GM12891 (cell line): ENCODE results near the gene CCNQ.

Source experiments
- PAX5 ChIP-seq: IDR thresholded peaks from 2 replicates; pipeline ENCODE4 v1.6.1; 2011; ENCODE audit warnings: low read length, moderate library complexity, mild to moderate bottlenecking; ENCODE audit not compliant: insufficient read depth, severe bottlenecking
- POLR2A ChIP-seq: IDR thresholded peaks from 2 replicates; pipeline ENCODE4 v1.6.1; 2011; ENCODE audit warnings: low read depth, low read length, control low read depth
- POLR2AphosphoS5 ChIP-seq: IDR thresholded peaks from 2 replicates; pipeline ENCODE4 v1.6.1; 2011; ENCODE audit warnings: low read depth, low read length, control low read depth
- POU2F2 ChIP-seq: IDR thresholded peaks from 2 replicates; pipeline ENCODE4 v1.6.1; 2011; ENCODE audit warnings: low read depth, mild to moderate bottlenecking, control low read depth, low read length, moderate library complexity
- SPI1 ChIP-seq: IDR thresholded peaks from 2 replicates; pipeline ENCODE4 v1.6.1; 2011; ENCODE audit warnings: low read depth, low read length, control low read depth
- TAF1 ChIP-seq: IDR thresholded peaks from 2 replicates; pipeline ENCODE4 v1.6.1; 2011; ENCODE audit warnings: low read depth, low read length, control low read depth

DNA sequence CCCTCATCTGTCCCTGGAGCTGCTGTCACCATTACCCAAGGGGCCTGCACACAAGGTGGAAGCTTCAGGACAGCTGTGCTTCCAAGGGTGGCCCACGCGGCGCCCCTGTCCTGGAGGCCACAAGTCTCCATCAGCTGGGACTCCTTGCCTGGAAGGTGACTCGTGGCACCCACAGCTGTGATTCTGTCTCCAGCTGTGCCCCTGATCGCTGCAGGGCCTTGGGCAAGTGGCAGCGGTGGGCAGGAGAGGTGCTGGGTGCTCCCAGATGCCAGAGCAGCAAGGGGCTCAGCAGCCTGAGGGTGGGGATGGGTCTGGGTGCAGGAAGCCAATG lies 39.1 kb upstream of the CCNQ start:
- no peak for TF ChIP-seq POLR2AphosphoS5
- no peak for TF ChIP-seq TAF1
- TF ChIP-seq POLR2A = no peak
- no peak for TF ChIP-seq PAX5
- TF ChIP-seq SPI1 = no peak
- no peak for TF ChIP-seq POU2F2
